HepG2 (cell line): ENCODE results near the gene RASL10B.

ENCODE experiments used
- CAMTA2 ChIP-seq: sonication (generic); formaldehyde crosslinking; IDR thresholded peaks from 2 replicates; pipeline ENCODE4 v1.4.0; 2020; ENCODE audit warnings: mild to moderate bottlenecking, missing genetic modification reagents, borderline replicate concordance
- MEIS1 ChIP-seq: sonication (generic); formaldehyde crosslinking; IDR thresholded peaks from 2 replicates; pipeline ENCODE4 v1.9.0; 2021; ENCODE audit warnings: mild to moderate bottlenecking, missing genetic modification reagents, moderate library complexity, borderline replicate concordance
- MTF2 ChIP-seq: sonication (generic); formaldehyde crosslinking; IDR thresholded peaks from 2 replicates; pipeline ENCODE4 v1.5.0; 2020; ENCODE audit warnings: missing genetic modification reagents, borderline replicate concordance
- MXI1 ChIP-seq: IDR thresholded peaks from 3 replicates; pipeline ENCODE4 v1.6.1; 2012; ENCODE audit warnings: low read depth, low read length, inconsistent platforms, borderline replicate concordance
- NFIC ChIP-seq: IDR thresholded peaks from 2 replicates; pipeline ENCODE4 v1.6.1; 2012; ENCODE audit warnings: mild to moderate bottlenecking, low read length, inconsistent platforms
- NFYB ChIP-seq: sonication (generic); formaldehyde crosslinking; IDR thresholded peaks from 2 replicates; pipeline ENCODE4 v1.4.0; 2020; ENCODE audit warnings: missing genetic modification reagents
- POLR2AphosphoS2 ChIP-seq: IDR thresholded peaks from 2 replicates; pipeline ENCODE4 v1.6.1; 2011; ENCODE audit warnings: low read depth, low read length, improper control_type of control experiment
- POLR2AphosphoS5 ChIP-seq: IDR thresholded peaks from 2 replicates; pipeline ENCODE4 v1.6.1; 2012; ENCODE audit warnings: low read depth, low read length
- SIN3A ChIP-seq: IDR thresholded peaks from 2 replicates; pipeline ENCODE4 v1.6.1; 2011; ENCODE audit warnings: low read depth, mild to moderate bottlenecking, control low read depth, low read length, borderline replicate concordance
- ZNF225 ChIP-seq: sonication (generic); formaldehyde crosslinking; IDR thresholded peaks from 2 replicates; pipeline ENCODE4 v1.4.0; 2020; ENCODE audit warnings: mild to moderate bottlenecking, missing genetic modification reagents
- TF ChIP-seq, protein P1 (sequence below): sonication (generic); formaldehyde crosslinking; IDR thresholded peaks from 2 replicates; pipeline ENCODE4 v1.5.0; 2020; ENCODE audit warnings: missing genetic modification reagents

DNA sequence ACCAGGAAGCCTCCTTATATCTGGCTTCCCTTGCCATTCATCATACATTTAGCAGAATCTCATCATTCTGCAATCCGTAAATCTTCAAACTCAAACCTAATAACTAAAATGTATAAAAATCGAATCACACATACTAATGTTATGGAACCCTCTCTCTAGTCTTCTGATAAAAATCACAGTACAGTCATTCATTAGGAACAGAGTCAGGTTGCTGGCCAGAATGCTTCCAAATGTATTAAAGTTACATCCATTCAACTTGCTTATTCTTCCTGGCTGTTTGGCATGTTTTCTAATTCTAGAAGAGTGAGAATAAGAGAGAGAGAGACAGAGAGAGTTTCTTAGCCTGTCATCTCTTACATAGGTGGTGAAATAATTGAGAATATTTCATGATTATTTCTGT is 16.5 kb upstream of the RASL10B start:
- TF ChIP-seq MTF2 (CRISPR knock-in tag) (no peak), POLR2AphosphoS5 (no peak), POLR2AphosphoS2 (no peak), MXI1 (no peak), CAMTA2 (CRISPR knock-in tag) (no peak), NFIC (no peak), SIN3A (no peak), NFYB (CRISPR knock-in tag) (no peak), ZNF225 (CRISPR knock-in tag) (no peak), MEIS1 (no peak)
- TF ChIP-seq, protein P1, sequence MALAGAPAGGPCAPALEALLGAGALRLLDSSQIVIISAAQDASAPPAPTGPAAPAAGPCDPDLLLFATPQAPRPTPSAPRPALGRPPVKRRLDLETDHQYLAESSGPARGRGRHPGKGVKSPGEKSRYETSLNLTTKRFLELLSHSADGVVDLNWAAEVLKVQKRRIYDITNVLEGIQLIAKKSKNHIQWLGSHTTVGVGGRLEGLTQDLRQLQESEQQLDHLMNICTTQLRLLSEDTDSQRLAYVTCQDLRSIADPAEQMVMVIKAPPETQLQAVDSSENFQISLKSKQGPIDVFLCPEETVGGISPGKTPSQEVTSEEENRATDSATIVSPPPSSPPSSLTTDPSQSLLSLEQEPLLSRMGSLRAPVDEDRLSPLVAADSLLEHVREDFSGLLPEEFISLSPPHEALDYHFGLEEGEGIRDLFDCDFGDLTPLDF (CRISPR knock-in tag), result no peak
